Stimulated activated CD4-positive, alpha-beta T cell treated with anti-CD3 and anti-CD28 coated beads, Interleukin-2, amount 100 ng/mL, for 24 hours (primary cell): ENCODE data around the gene NACAD.

Experiments
- DNase-seq, 2 donors: peaks; one replicate each; pipeline ENCODE4 v3.0.0-alpha.2; 2020

NACAD gene

DNA sequence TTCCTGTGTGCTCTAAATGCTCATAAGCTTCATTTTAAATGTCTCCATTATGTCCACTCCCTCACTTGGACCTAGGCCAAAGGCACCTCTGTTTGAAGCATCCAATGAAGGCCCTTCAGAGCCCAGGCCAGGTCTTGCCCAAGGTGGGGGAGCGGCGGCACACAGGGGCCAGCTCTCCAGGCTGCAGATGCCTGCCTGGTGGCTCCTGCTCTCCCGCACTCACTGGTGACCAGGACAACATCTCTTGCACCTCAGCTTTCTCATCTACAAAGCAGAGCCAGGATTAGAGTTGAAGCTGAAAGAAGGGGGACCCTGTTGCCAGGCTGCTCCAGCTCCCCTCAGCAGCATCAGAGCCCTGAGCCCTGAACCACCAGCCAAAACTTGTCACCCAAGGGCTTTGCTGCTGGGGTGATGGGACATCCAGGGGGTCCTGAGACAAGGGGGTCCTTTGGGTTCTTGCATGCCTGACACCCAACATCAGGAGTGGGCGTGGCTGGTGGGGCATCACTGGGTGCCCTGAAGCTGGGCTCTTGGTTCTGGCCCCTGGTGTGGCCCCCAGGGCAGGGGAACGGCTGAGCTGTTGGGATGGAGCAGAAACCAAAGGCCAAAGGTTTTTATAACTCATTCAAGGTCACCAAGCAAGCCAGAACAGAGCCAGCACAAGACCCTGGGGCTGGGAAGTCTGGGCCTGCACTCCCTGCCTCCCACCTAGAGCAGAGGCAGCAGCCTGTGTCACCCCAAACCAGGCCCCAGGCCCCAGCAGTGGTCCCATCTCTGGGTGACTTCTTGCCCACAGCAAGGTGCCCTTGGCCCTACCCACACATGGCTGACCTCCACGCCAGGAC, 1.2 kb downstream of the NACAD start:
- no peak for DNase-seq

DNA sequence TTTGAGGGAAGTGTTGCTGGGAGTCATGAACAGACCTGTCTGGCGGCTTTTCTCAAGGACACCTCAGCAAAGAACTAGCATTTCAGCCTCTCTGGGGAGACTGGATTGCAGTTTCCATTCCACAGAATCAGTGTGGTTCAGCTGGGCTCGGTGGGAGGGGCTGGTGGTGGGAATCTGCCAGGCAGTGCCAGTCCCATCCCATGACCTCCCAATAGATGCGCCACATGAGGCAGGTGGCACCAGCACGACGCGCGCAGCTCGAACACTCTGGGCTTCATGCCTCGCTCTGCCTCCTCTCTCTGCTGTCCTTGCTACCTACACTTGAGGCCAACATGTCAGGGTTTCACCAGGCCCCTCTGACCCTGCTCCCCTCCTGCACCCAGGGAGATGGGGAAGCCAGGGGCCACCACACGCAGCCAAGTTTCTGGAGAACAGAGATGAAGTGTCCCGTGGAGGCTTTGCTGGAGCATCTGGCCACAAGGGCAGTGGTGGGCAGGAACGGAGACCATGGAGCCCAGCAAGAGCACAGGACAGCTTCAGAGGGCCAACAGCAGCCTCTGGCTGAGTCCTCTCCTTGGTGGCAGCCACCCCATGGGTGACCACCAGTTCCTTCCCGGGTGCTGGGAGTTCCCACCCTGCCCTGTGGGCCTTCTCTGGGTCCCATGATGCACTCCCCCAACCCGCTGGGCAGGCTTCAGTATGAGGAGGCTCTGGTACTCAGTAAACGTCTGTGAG, 2.3 kb downstream of the NACAD start:
- no peak for DNase-seq

DNA sequence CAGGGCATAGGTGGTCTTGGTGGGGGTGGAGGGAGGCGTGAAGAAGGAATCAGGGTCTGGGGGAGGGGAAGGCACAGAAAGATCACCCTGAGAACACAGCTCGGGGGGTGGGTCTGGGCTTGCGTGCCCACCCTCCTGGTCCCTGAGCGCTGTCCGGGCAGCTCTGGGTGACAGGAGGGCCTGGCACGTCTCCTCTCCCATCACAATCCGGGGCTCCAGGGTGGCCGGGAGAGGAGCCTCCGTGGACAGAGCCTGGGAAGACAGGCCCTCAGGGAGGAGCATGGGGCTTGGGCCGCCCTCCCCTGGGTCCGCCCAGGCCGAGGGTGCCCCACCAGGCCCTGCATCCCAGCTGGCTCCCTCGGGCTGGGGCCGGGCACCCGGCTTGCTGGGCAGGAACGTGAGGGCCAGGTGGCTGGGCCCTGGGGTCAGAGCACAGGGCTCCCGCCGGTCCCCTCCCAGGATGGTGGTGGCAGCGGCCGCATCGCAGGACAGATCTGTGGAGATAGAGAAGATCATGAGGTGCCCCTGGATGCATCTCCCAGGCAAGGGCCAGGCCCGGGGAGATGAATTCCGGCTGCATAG, 3.1 kb downstream of the NACAD start:
- no peak for DNase-seq

DNA sequence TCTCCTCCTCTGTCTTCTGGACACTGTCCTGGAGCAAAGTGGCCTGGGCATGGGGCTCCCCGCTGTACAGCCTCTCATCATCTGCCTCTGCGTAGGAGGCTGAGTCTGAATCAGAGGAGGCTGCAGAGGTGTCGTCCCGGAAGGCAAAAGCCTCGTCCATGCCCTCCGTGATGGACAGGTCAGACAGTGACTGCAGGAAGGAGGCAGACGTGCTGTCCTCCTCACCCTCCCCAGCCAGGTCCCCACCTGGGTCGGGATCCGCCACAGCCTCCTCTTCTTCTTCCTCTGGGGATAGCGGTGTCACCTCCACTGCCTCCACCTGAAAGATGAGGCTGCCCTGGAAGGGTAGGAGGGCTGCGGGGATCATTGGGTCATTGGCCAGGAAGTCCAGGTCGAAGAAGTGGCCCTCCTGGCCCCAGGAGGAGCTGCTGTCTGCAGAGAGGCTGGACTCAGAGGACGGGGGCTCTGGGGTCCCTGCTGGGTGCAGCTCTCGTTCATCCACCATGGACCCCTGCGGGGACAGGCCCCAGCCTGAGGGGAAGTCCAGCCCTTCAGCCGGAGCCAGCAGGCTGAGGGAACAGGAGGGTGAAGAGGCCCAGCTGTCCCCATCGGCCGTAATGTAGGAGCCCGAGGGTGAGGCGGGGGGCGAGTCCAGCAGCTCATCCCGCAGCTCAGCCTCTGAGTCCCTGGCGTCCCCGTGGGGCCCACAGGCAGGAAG, 3.7 kb downstream of the NACAD start:
- no peak for DNase-seq

GRCh38 chr7:45084336-45084735, 4.4 kb downstream of the NACAD start:
- DNase-seq: no peak

DNA sequence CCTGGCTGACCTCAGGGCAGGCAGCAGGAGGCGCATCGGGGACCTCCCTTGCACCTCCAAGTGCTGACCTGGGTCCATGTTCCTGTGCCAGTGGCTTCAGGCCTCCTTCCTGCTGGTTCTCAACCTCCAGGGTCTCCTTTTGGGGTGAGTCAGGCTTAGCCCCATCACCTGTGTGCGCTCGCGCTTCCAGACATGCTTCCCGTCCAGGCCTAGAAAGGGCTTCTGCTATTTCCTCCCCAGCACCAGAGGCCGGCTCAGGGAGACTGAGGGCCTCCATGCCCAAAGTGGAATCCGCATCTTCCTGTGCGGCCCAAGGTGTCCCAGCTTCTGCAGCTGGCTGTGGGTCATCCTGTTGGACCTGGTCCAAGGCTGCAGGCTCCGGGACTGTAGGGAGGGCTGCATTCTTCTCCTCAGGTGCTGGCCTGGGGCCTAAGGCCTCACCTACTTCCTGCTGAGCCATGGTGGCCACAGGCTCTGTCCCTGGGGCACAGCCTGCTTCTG, 5.9 kb downstream of the NACAD start:
- no peak for DNase-seq

DNA sequence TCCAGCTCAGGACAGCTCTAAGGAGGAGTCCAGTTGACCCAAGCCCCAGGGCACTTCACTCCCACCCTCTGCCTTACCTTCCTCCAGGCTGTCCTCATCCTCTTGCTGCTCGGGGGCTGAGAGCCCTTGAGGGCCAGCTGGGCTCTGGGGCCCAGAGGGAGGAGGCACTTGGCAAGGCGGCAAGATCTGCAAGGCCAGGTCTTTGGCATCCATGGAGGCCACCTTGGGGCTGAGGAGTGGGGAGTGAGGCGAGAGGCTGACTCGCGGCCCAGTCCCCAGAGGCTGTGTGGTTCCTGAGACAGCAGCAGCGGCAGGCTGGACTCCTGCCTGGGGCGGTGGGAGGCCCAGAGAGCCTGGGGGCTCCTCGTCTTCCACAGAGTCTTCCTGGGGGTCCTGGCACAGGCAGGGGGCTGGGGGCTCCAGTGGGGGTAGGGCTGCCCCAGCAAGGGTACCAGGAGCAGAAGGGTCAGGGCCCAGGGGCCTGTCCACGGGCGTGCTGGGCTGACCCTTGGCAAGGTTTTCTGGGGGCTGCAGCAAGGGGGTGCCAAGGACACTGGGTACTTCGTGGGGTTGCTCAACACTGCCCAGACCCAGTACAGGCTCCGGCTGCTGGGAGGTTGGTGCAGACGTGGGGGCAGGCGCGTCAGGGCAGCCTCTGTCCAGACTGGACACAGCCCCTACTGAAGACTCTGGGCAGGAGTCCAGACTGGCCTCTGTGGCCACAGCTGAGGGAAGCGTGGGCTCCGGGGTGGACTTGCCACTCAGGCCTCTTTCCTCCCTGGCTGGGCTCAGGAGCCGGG, 6.5 kb downstream of the NACAD start:
- no peak for DNase-seq

- DNase-seq: no peak
These were observed 7.1 kb downstream of the NACAD start for GRCh38 chr7:45081670-45081974.

GRCh38 chr7:45080958-45081669, 7.7 kb downstream of the NACAD start:
- DNase-seq: no peak

DNA sequence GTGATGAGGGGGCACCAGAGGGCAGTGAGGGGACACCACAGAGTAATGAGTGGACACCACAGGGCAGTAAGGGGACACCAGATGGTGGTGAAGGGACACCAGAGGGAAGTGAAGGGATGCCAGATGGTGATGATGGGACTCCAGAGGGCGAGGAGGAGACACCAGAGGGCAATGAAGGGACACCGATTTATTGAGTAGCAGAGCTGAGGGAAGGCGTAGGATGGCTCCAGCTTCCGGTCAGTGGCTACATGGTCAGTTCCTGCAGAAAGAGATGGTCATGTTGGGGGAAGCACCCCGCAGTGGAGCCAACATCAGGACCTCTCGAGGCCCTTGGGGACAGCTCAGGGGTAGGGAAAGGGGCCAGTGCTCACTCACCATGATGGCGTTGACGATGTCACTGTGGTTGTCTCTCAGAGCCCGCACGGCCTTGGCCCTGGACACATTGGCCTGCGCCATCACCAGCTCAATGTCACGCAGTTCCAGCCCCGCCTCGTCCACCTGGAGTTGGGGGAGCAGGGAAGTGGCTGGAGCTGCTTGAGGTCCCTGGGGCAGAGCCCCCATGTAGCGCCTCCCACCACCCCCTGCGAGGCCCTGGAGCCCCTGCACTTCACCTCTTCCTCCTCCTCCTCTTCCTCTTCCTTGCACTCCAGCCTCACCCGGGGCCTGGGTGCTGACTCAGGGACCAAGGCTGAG, 8.4 kb downstream of the NACAD start:
- DNase-seq: no peak

DNA sequence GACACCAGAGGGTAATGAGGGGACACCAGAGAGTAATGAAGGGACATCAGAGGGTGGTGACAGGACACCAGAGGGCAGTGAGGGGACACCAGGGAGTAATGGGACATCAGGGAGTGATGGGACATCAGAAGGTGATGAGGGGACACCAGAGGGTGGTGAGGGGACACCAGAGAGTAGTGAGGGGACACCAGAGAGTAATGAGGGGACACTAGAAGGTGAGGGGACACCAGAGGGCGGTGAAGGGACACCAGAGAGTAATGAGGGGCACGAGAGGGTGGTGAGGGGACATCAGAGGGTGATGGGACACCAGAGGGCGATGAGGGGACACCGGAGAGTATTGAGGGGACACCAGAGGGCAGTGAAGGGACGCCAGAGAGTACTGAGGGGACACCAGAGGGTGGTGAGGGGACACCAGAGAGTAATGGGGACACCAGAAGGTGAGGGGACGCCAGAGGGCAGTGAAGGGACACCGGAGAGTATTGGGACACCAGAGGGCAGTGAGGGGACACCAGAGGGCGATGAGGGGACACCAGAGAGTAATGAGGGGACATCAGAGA, 10.6 kb downstream of the NACAD start:
- no peak for DNase-seq

DNA sequence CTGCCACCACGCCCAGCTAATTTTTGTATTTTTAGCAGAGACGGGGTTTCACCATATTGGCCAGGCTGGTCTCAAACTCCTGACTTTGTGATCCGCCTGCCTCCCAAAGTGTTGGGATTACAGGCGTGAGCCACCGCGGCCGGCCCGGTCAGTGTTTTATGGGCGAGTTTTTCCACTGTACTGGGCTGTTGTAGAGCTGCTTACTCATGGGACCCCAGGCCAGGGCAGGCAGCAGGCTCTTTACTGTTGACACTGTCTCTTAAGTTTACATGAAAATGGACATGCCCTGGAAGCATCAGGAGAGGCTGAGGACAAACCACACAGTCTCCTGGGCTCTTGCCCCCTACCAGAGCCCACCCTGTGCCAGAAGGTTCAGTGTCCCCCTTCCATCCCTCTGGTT, 11.2 kb downstream of the NACAD start:
- no peak for DNase-seq

GRCh38 chr7:45076946-45077345, 11.8 kb downstream of the NACAD start:
- no peak for DNase-seq

- no peak for DNase-seq
These were observed 12.6 kb downstream of the NACAD start for GRCh38 chr7:45075871-45076796.

GRCh38 chr7:45075355-45075644, 13.5 kb downstream of the NACAD start:
- DNase-seq: no peak

- no peak for DNase-seq
These were observed 14.0 kb downstream of the NACAD start for GRCh38 chr7:45074528-45075354.

- DNase-seq: no peak
These were observed 14.8 kb downstream of the NACAD start for GRCh38 chr7:45073786-45074527.
